Progenitor cell of endocrine pancreas (in vitro differentiated cells): Measurements from ENCODE around the gene KSR1. TPM values are rescaled to one million over a fixed set of nuclear protein-coding genes. Genes with fewer than 3 reads are reported as not detected.
"Not testable (repeated sequence)": the region's sequence is repeated elsewhere in the genome, so short reads cannot be mapped to it uniquely, and the experiment has no call there.

Source experiments
- DNase-seq: peaks from one replicate; pipeline ENCODE4 v3.0.0; 2021; ENCODE audit warnings: low spot score; ENCODE audit not compliant: unreplicated experiment
- H3K27ac Mint-ChIP-seq: 2 replicates; pipeline ENCODE4 v1.8.0; 2021; ENCODE audit warnings: mild to moderate bottlenecking, moderate library complexity, mixed read lengths
- H3K27me3 Mint-ChIP-seq: 2 replicates; pipeline ENCODE4 v1.8.0; 2021; ENCODE audit warnings: mixed read lengths
- H3K36me3 Mint-ChIP-seq: 2 replicates; pipeline ENCODE4 v1.8.0; 2022; ENCODE audit warnings: mixed read lengths; ENCODE audit not compliant: insufficient read depth
- H3K4me1 Mint-ChIP-seq: 2 replicates; pipeline ENCODE4 v1.8.0; 2021; ENCODE audit warnings: low read depth, mixed read lengths
- H3K4me3 Mint-ChIP-seq: 2 replicates; pipeline ENCODE4 v1.8.0; 2021; ENCODE audit warnings: low read depth, mild to moderate bottlenecking, moderate library complexity, mixed read lengths
- H3K9me3 Mint-ChIP-seq: 2 replicates; pipeline ENCODE4 v1.8.0; 2021; ENCODE audit warnings: low read depth, mixed read lengths
- total RNA-seq: library from RNA; stranded (reverse); gene quantifications from 2 replicates; pipeline ENCODE4 v1.2.1, GENCODE V29; 2021
- TF ChIP-seq, protein P1 (sequence below): fragments of 200-600 bp; sonication (generic); IDR thresholded peaks from one replicate; pipeline ENCODE4 v1.5.0; 2021; ENCODE audit warnings: antibody characterized with exemption, mild to moderate bottlenecking; ENCODE audit not compliant: unreplicated experiment

Gene KSR1
- total RNA-seq, 1 donor from 2014 or later, result 70.1 TPM

GRCh38 chr17:27635275-27635823 lies 179.1 kb downstream of the KSR1 start:
- Mint-ChIP-seq H3K36me3 (no peaks in the 10 kb centered on the region), H3K27me3 (no peaks in the 10 kb centered on the region), H3K27ac (no peak overlapping the region), H3K4me1 (peaks cover 10% of the 10 kb centered on the region), H3K9me3 (no peaks in the 10 kb centered on the region), H3K4me3 (no peak overlapping the region)
- TF ChIP-seq, protein P1, sequence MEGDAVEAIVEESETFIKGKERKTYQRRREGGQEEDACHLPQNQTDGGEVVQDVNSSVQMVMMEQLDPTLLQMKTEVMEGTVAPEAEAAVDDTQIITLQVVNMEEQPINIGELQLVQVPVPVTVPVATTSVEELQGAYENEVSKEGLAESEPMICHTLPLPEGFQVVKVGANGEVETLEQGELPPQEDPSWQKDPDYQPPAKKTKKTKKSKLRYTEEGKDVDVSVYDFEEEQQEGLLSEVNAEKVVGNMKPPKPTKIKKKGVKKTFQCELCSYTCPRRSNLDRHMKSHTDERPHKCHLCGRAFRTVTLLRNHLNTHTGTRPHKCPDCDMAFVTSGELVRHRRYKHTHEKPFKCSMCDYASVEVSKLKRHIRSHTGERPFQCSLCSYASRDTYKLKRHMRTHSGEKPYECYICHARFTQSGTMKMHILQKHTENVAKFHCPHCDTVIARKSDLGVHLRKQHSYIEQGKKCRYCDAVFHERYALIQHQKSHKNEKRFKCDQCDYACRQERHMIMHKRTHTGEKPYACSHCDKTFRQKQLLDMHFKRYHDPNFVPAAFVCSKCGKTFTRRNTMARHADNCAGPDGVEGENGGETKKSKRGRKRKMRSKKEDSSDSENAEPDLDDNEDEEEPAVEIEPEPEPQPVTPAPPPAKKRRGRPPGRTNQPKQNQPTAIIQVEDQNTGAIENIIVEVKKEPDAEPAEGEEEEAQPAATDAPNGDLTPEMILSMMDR, result no peak
- DNase-seq, result no peak

DNA sequence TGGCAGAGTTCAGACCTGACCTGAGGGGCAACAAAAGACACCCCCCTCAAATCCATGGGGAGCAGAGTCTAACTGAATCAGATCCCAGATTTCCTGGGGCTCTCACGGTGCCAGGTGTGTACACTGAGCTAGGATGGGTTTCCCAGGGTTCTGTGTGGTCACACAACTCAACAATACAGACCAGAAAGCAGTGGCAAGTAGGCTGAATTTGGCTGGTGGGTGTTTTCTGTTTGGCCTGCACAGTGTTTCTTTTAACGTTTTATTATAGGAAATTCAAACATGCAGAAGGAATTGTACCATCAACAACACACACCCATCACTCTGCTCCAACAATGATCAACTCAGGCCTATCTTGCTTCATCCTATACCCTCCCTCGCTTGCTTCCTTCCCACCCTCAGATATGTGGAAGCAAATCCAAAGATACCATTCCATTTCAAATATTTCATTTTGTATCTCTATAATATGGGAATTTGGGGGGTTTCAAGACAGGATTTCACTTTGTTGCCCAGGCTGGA lies 179.8 kb downstream of the KSR1 start:
- DNase-seq, H3K9me3 Mint-ChIP-seq, H3K27ac Mint-ChIP-seq, H3K27me3 Mint-ChIP-seq, H3K4me3 Mint-ChIP-seq, H3K36me3 Mint-ChIP-seq: not testable (repeated sequence)
- H3K4me1 Mint-ChIP-seq, result peaks cover 17% of the 10 kb centered on the region

DNA sequence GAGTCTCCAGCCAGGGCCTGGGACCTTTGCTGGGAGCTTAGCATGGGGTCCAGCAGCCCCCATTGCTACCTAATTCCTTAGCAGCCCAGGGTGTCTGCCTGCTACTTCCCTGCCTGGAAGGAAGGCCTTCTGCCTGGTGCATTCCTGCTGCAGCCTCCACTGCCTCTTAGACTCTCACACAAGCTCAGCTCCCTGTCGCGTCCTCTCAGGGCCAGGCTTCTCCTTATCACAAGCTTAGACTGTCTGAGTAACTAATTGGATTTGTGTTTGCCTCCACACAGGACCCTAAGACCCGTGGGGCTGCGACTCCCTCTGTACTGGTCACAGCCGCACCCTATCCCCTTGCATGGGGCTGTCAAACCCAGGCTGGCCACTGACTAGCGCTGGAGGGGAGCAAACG lies 181.6 kb downstream of the KSR1 start:
- H3K36me3 Mint-ChIP-seq, H3K27ac Mint-ChIP-seq, H3K9me3 Mint-ChIP-seq, H3K4me3 Mint-ChIP-seq, DNase-seq, H3K27me3 Mint-ChIP-seq: not testable (repeated sequence)
- peaks cover 20% of the 10 kb centered on the region for H3K4me1 Mint-ChIP-seq

- H3K36me3 Mint-ChIP-seq, H3K9me3 Mint-ChIP-seq, H3K27me3 Mint-ChIP-seq, H3K27ac Mint-ChIP-seq, H3K4me3 Mint-ChIP-seq, DNase-seq: not testable (repeated sequence)
- H3K4me1 Mint-ChIP-seq, result peaks cover 17% of the 10 kb centered on the region
These were observed 182.2 kb downstream of the KSR1 start for GRCh38 chr17:27638415-27638914.

GRCh38 chr17:27640790-27641189 lies 184.5 kb downstream of the KSR1 start:
- Mint-ChIP-seq H3K4me3 (no peak overlapping the region), H3K9me3 (no peaks in the 10 kb centered on the region), H3K27me3 (no peaks in the 10 kb centered on the region), H3K4me1 (peaks cover 14% of the 10 kb centered on the region), H3K27ac (no peak overlapping the region), H3K36me3 (no peaks in the 10 kb centered on the region)
- DNase-seq, result no peak
- TF ChIP-seq, protein P1, result no peak

DNA sequence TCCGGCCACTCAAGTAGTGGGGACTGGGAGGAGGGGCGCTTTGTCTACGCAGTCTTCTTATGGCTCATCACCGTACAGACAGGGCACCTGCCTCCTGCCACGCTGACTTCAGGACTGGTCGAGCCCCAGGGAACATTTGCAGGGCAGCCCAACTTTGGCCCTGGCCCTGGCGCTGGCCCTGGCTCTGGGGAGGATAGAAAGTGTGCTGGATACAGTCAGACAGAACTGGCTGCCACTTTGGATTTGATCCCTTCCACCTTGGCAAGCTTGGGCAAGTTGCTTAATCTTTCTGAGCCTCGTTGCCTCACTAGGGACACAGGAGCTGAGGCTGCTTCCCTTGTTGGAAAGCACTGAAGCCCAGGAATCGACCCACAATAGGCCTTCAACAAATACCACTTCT lies 188.3 kb downstream of the KSR1 start:
- no peaks in the 10 kb centered on the region for H3K9me3 Mint-ChIP-seq
- peaks cover 7% of the 10 kb centered on the region for H3K27me3 Mint-ChIP-seq
- DNase-seq, result no peak
- TF ChIP-seq, protein P1, result no peak
- H3K36me3 Mint-ChIP-seq, result no peaks in the 10 kb centered on the region
- H3K4me1 Mint-ChIP-seq, result peaks cover 15% of the 10 kb centered on the region
- no peak overlapping the region for H3K4me3 Mint-ChIP-seq
- H3K27ac Mint-ChIP-seq, result no peak overlapping the region

- H3K27ac Mint-ChIP-seq, result peak overlapping the region; percentile 59
- not testable (repeated sequence) for H3K9me3 Mint-ChIP-seq, DNase-seq, H3K36me3 Mint-ChIP-seq, H3K4me1 Mint-ChIP-seq, H3K4me3 Mint-ChIP-seq, H3K27me3 Mint-ChIP-seq
These were observed 189.4 kb downstream of the KSR1 start for GRCh38 chr17:27645621-27646020.
